GM19395 (cell line): ENCODE measurements around the gene DHRS9.
"Not testable (repeated sequence)": the region's sequence is repeated elsewhere in the genome, so short reads cannot be mapped to it uniquely, and the experiment has no call there.

Source experiments
- ATAC-seq: cut with Tn5 transposase; IDR thresholded peaks from one replicate; pipeline ENCODE4 v1.9.1; 2021; ENCODE audit warnings: mild to moderate bottlenecking, moderate library complexity; ENCODE audit not compliant: unreplicated experiment

DHRS9 gene

DNA sequence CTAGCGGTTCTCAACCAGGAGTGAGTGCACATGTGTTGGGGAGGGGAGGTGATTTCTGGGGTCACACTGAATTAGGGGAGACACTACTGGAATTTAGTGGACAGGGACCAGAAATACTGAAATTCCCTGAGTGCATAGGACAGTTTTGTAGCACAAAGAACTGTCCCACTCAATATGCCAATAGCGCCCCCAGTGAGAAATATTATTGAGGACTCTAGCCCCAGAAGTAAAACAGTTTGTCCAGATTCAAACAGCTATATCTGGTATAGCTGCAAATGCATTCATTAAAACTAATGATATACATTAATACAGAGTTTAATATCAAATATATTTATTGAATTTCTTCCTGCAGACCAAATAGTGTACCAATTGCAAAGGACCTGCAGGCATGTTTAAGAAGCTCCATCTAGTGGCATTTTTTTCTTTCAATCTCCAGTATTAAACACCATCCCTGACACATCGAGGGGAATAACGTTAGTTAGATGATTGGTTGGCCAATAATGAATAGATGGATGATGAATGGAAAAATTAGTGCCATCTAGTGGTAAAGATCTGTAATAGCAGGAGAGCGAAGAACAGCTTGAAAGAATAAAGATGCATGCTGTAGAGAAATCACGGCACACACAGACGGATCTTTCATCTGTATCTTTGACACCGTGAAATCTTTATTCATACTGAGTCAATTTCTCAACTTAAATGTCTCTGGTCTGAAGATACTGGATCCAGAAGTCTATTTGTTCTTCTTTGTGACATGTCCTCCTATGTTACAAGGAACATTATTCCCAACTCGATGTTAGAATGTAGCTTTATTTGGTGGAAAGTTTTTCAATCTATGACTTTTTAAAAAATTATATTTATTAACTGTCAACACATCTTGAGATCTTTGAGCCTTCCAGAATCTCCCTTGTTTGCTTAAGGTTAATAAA, 62.5 kb downstream of the DHRS9 start:
- peak; percentile 82 for ATAC-seq

DNA sequence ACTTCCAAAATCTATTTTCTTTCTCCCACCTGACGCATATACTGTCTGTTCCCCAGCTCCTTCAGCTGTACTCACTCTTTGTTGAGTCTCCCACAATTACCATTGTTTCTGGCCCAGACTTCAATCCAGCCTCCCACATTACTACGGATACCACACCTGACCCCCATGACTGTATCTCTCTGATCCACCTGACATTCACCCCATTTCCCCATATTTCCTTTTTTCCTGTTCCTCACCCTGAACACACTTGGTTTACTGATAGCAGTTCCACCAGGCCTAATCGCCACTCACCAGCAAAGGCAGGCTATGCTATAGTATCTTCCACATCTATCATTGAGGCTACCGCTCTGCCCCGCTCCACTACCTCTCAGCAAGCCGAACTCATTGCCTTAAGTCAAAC, 64.9 kb downstream of the DHRS9 start:
- ATAC-seq, result not testable (repeated sequence)

DNA sequence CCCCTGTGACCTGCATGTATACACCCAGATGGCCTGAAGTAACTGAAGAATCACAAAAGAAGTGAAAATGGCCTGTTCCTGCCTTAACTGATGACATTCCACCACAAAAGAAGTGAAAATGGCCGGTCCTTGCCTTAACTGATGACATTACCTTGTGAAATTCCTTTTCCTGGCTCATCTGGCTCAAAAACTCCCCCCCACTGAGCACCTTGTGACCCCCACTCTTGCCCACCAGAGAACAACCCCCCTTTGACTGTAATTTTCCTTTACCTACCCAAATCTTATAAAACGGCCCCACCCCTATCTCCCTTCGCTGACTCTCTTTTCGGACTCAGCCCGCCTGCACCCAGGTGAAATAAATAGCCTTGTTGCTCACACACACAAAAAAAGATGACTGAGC, 67.1 kb downstream of the DHRS9 start:
- not testable (repeated sequence) for ATAC-seq

DNA sequence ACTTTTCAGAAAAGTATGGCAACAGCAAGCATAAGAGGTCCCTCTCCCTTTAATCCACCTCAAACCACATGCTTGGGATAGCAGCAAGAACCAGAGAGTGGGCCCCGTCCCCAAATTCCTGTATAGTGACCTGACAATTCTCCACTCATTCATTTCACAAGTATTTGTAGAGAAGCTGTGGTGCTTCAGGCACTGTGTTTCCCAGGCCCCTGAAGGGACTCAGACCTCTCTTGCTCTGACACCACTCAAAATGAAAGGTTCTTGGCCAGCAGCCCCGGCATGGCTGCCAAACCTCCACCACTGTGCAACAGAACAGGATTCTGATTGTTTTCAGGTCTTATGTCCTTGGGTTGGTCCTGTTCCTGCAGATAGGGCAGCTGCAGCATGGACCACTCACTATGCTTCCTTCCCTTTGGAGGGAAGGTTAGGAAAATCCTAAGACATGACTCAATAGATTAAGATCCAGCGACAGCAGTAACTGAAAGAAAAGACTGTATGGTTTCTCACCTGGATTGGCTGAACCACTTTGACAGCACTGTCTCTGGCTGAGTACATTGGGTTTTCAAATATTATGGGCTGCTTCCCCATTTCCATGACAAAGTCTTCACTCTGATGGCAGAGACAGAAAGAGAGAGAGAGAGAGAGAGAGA, 67.6 kb downstream of the DHRS9 start:
- ATAC-seq, result no peak

DNA sequence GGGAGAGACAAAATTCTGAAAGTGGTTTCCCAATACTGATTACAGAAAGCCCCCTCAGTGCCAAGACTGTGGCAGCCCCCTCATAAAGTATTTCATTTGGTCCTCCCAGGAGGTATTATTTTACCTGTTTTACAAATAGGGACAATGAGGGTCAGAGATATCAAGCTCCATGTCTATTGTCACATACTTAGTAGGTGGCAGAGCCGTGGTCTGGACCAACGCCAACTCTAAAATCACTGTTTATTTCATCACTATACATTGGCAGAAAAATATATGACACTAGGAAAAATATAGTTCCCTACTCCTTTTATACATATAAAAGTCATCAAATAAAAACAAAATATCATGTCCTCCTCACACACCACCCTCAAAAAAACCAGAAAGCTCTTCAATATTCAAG, 68.6 kb downstream of the DHRS9 start:
- ATAC-seq, result no peak

DNA sequence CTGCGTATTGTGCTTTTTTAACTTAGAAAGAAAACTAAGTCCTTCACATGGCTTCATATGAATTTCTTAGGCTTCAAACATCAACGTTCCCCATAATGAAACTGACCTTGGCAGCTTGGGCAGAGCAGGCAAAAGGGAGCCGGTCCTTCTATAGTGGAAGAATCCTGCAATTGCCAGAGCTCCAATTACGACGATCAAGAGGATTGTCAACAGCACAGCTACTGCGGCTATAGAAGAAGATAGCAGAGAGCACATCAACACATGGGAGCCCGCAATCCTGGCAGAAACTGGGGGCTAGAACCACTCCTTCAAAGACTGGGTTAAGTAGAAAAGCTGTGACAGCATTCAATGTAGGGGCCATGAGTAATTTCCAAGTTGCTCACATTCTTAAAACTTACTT, 69.8 kb downstream of the DHRS9 start:
- no peak for ATAC-seq

DNA sequence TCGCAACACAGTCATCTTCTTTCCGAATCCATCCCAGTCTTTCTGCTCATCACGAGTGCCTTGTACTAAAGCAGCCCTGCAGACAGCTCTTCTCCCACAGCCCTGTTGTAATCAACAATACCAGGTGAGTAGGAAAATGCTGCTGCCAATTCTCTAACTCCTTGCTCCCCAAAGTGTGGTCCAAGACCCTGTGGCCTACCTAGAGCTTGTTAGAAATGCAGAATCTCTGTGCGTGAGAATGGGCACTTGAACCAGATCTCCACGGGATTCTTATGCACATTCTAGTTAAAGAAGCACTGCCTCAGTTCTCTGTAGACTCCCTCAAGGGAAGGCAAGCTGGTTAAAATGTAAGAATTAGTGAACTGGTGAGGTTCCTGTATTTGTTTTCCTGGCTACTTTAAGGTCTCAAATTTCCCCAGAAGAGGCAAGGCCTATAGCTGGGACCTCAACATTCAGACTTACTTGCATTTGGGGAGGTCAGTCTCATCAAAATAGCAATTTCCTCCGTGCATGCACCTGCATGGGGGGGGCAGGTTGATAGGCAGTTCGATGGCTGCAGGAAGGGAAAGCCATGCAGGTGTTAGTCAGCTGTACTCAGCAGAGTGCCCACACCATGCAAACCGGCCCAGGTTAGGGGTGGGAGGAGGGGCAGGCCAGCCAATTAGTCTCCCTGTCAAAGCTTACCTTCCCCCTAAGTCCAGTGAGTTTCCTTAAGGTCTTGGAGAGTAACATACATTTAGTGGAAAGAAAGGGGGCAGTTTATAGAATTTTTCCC, 70.8 kb downstream of the DHRS9 start:
- no peak for ATAC-seq

DNA sequence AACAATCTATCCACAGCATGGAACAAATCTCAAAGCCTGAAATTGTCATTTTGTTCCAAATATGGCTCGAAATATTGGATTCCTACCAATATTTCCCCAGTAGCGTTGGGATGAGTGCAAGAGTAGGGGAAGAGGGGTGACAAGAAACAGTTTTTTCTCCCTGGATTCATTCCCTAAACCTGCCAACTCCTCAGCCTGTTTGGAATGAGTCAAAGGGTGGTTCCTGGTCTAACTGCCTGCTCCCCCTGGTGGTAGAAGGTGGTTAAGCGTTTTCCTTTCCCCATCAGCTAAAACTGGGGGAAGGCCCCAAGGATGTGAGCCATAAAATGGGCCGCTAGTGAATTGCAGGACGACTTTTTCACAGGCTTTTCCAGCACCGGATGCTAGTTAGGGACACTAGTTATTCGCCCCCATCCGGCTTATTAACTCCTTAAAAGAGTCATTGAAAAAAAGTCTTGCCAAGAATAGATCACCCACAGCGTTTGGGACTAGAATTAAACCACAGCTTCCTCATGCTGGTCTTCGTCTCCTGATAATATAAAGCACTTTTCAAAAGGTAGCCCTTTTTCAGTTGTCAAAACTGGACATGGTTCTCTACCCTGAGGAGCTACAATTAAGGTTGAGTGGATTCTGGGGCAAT, 72.5 kb downstream of the DHRS9 start:
- peak; percentile 73 for ATAC-seq

DNA sequence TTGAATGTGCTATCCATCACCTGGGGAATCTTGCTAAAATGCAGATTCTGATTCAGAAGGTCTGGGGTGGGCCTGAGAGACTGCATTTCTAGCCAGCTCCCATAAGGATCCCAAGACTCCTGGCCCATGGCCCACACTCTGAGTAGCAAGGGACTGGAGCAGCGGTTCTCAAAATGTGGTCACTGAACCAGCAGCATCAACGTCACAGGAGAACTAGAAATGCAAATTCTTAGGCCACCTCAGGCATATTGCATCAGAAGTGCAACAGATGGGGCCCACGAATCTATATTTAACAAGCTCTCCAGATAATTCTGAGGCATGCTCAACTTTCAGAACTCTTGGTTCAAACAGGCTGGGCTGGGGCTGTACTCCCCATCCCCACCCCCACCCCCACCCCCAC, 74.6 kb downstream of the DHRS9 start:
- ATAC-seq, result no peak
